Esophagus squamous epithelium (tissue), 5 donors: ENCODE data around the gene MPEG1. TPM values are rescaled to one million over a fixed set of nuclear protein-coding genes. Genes with fewer than 3 reads are reported as not detected.

Source experiments
- DNase-seq: peaks from one replicate; lab custom pipeline; 2025; lab: John Stamatoyannopoulos, UW
- H3K27ac ChIP-seq, 4 donors: fragments of 200-600 bp; sonication (generic); one replicate each; pipeline ENCODE4 v1.5.1; 2016 to 2019; ENCODE audit warnings: mild to moderate bottlenecking in 1 of 4
- H3K27me3 ChIP-seq, 4 donors: fragments of 200-600 bp; sonication (generic); 1 replicate in 3 of 4; 2 replicates in 1 of 4; pipeline versions ENCODE4 v1.5.1 to v1.6.0; 2017 to 2021; ENCODE audit warnings: antibody characterized with exemption in 1 of 4
- H3K36me3 ChIP-seq, 3 donors: fragments of 200-600 bp; sonication (generic); one replicate each; pipeline ENCODE4 v1.5.1; 2016 to 2019
- H3K4me1 ChIP-seq, 3 donors: fragments of 200-600 bp; sonication (generic); one replicate each; pipeline ENCODE4 v1.5.1; 2017 to 2019
- H3K4me3 ChIP-seq, 4 donors: fragments of 200-600 bp; sonication (generic); 1 replicate in 3 of 4; 2 replicates in 1 of 4; pipeline ENCODE4 v1.5.1; 2016 to 2019; ENCODE audit warnings: mild to moderate bottlenecking in 2 of 4, moderate library complexity in 1 of 4
- H3K9me3 ChIP-seq, 3 donors: fragments of 200-600 bp; sonication (generic); one replicate each; pipeline ENCODE4 v1.5.1; 2016 to 2019
- CTCF ChIP-seq, 6 experiments: fragments of 450-650 bp in 4 of 6; fragments of 200-600 bp in 2 of 6; sonication (generic) in 2 of 6; IDR thresholded peaks; one replicate each; pipeline ENCODE4 v1.5.1; 2016 to 2019; ENCODE audit warnings: antibody characterized with exemption in 6 of 6, mild to moderate bottlenecking in 4 of 6, moderate library complexity in 4 of 6
- POLR2A ChIP-seq, 4 donors: fragments of 450-650 bp; IDR thresholded peaks; one replicate each; pipeline ENCODE4 v1.6.1; 2017; ENCODE audit warnings: antibody characterized with exemption in 4 of 4, mild to moderate bottlenecking in 4 of 4, moderate library complexity in 3 of 4
- WGBS, 2 donors: methylation state at CpG; one replicate each; pipeline ENCODE4 v1.1.5; 2018; 5-methylcytosine and 5-hydroxymethylcytosine counted together
- intact Hi-C: fragments of 100-400 bp; cut with DNase I; formaldehyde crosslinking; loops from one replicate; pipeline ENCODE4 v1.15.0; 2022
- total RNA-seq, 4 donors: library from RNA; depleted of rRNA; stranded (reverse); fragments of >200 nt; gene quantifications; one replicate each; pipeline ENCODE4 v1.1.0, GENCODE V29; 2016
- donor health status: DM: yes; HTN: yes; CAD: no.

Gene MPEG1
- 10 to 100 TPM in 1 of 4 donors, 1 to 10 TPM in 2, under 1 TPM in 1; 0.04 to 19.5 (median 5.1) TPM for total RNA-seq

- no peak for DNase-seq
Observed at GRCh38 chr11:59212744-59213631, at the start of gene MPEG1. Gene MPEG1 (minus strand): TSS chr11:59212927. CDS start chr11:59212865, 62 bp downstream.

GRCh38 chr11:59262177-59262818 lies 49.6 kb upstream of the MPEG1 start:
- no peak overlapping the region for H3K27ac ChIP-seq
- H3K27me3 ChIP-seq, result no peaks in the 10 kb centered on the region
- no peaks in the 10 kb centered on the region for H3K4me1 ChIP-seq
- TF ChIP-seq CTCF (IDR thresholded peaks at IDR 0.05) (no peak), POLR2A (IDR thresholded peaks at IDR 0.05) (no peak)
- intact Hi-C loops, result no loop called here
- H3K9me3 ChIP-seq, result no peaks in the 10 kb centered on the region
- no peaks in the 10 kb centered on the region for H3K36me3 ChIP-seq
- WGBS, 2 donors, result 40 to 60% methylated on average over 1 to 4 of the region's 7 CpGs
- H3K4me3 ChIP-seq, result no peak overlapping the region
- DNase-seq, result no peak

More at GRCh38 chr11:59212744-59213631, at the start of gene MPEG1:
- Histone ChIP-seq H3K27me3 (no peaks in the 10 kb centered on the region), H3K9me3 (no peaks in the 10 kb centered on the region), H3K4me1 (peaks cover 0 to 24% (median 3%) of the 10 kb centered on the region in 3 donors), H3K27ac (peak within 1 kb of the TSS in 2 of 4 donors; percentile 19 to 36), H3K4me3 (peak within 1 kb of the TSS in 2 of 4 donors; percentile 24 to 29), H3K36me3 (no peaks in the 10 kb centered on the region)
- TF ChIP-seq POLR2A (IDR thresholded peaks at IDR 0.05) (no peak), CTCF (IDR thresholded peaks at IDR 0.05) (no peak)
- intact Hi-C loops, result no loop called here
- 71 to 75% methylated on average over 9 to 10 of the region's 10 CpGs for WGBS, 2 donors

- no peaks in the 10 kb centered on the region for H3K27me3 ChIP-seq
- WGBS, 2 donors, result 60 to 65% methylated on average over 1 to 2 of the region's 2 CpGs
- TF ChIP-seq CTCF (IDR thresholded peaks at IDR 0.05), result no peak
- no peak for TF ChIP-seq POLR2A (IDR thresholded peaks at IDR 0.05)
- H3K4me1 ChIP-seq, result no peaks in the 10 kb centered on the region
- H3K36me3 ChIP-seq, result no peaks in the 10 kb centered on the region
- intact Hi-C loops, result no loop called here
- H3K27ac ChIP-seq, result no peak overlapping the region
- H3K4me3 ChIP-seq, result no peak overlapping the region
- no peak for DNase-seq
- H3K9me3 ChIP-seq, result no peaks in the 10 kb centered on the region
Observed at GRCh38 chr11:59261150-59261549, 48.4 kb upstream of the MPEG1 start.

GRCh38 chr11:59259867-59260475 lies 47.2 kb upstream of the MPEG1 start:
- TF ChIP-seq CTCF (IDR thresholded peaks at IDR 0.05) (no peak), POLR2A (IDR thresholded peaks at IDR 0.05) (no peak)
- intact Hi-C loops, result no loop called here
- Histone ChIP-seq H3K27me3 (no peaks in the 10 kb centered on the region), H3K27ac (no peak overlapping the region), H3K4me1 (no peaks in the 10 kb centered on the region), H3K4me3 (no peak overlapping the region), H3K9me3 (no peaks in the 10 kb centered on the region), H3K36me3 (no peaks in the 10 kb centered on the region)
- WGBS, 2 donors, result 78% methylated on average over 8 of the region's 9 CpGs
- DNase-seq, result no peak
